HG03135 (cell line): ENCODE results near the gene CCND1.
"Not testable (repeated sequence)": the region's sequence is repeated elsewhere in the genome, so short reads cannot be mapped to it uniquely, and the experiment has no call there.

Experiments used
- ATAC-seq: cut with Tn5 transposase; IDR thresholded peaks from one replicate; pipeline ENCODE4 v1.9.1; 2021; ENCODE audit warnings: mild to moderate bottlenecking, moderate library complexity; ENCODE audit not compliant: unreplicated experiment

The CCND1 gene

DNA sequence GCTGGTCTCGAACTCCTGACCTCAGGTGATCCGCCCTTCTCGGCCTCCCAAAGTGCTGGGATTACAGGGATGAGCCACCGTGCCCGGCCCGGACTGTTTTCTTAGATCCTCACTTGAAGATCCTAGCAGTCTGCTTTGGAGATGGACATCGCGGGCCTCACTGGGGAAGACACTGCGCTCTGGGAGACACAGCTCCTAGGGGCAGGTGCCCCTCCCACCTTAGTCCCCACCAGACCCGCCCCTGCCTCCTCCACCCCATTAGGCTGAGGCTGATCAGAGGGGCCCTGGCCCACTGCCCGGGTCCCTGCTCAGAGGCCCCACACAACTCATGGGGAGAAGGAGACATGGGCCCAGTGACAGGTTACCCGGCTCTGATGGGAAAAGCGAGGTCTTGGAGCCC, 45.5 kb downstream of the CCND1 start:
- ATAC-seq = no peak

DNA sequence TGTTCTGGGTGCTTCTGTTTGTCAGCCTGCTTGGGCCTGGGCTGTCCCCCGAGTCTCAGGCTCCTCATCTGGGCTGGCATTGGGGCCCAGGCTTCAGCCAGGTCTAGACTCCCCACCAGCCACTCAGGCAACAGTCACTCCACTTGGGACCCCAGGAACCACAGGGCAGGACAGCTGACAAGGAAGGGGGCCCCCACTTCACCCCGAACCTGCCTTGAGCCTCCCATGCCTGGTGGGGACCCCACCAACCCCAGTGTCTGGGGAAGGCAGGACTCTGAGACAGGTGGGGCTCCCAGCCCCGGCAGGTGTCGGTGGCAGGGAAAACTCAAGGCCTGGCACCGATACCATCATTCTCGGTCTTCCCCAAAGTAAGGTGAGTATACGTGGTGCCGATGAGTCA, 45.9 kb downstream of the CCND1 start:
- ATAC-seq = no peak

DNA sequence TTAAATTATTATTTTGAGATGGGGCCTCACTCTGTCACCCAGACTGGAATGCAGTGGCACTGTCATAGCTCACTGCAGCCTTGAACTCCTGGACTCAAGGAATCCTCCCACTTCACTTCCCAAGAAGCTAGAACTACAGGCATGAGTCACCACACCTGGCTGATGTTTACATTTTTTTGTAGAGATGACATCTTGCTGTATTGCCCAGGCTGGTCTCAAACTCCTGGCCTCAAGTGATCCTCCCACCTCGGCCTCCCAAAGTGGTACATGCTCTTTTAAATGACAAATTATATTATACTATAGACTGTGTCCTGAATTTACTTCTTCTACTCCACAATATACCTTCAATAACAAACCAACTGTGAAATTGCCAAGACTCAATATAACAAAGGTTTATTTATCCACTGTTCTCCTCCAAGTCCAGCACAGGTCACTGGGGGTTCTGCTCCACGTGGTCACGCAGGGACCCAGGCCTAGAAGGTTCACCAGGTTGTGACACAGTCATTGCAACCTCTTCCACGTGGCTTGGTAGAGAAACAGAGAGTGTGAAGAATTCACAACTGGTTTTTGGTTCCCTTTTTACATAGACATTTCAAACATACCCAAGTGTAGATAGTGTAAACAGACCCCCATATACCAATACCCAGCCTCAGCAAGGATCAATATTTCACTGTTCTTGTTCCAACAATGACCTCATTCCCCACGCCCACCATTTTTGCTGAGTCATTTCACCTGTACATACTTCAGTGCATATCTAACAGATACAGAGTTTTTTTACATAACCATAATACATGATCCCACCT, 47.2 kb downstream of the CCND1 start:
- ATAC-seq = not testable (repeated sequence)

DNA sequence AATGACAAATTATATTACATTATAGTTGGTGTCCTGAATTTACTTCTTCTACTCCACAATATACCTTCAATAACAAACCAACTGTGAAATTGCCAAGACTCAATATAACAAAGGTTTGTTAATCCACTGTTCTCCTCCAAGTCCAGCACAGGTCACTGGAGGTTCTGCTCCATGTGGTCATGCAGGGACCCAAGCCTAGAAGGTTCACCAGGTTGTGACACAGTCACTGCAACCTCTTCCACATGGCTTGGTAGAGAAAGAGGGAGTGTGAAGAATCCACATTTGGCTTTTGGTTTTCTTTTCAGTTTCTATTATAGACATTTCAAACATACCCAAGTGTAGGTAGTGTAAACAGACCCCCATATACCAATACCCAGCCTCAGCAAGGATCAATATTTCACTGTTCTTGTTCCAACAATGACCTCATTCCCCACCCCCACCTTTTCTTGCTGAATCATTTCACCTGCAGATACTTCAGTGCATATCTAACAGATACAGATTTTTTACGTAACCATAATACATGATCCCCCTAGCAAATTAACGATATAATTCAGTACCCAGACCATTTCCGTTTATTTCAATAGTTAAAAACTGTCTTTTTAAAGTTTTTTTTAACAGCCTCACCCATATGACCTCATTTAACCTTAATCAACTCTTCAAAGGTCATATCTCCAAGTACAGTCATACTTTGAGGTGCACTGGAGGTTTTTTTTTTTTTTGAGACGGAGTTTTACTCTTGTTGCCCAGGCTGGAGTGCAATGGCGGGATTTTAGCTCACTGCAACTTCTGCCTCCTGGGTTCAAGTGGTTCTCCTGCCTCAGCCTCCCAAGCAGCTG, 48.7 kb downstream of the CCND1 start:
- ATAC-seq = no peak

DNA sequence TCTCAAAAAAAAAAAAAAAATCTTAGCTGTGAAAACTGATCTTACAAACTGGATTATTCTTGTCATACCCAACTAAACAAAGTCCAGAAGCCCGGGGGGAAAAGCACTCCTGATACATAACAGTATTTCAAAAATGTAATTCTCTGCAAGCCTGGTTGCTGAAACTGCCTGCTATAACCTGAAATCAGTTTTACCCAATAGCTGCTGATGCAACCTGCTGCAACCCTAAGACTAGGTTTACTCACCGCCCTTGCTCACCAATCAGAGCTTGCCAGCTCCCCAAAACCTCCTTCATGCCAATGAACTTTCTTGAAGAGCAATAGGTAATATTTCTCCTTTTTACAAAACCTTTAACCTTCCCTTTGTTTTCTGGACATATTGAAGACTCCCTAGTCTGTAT, 50.5 kb downstream of the CCND1 start:
- ATAC-seq = no peak

DNA sequence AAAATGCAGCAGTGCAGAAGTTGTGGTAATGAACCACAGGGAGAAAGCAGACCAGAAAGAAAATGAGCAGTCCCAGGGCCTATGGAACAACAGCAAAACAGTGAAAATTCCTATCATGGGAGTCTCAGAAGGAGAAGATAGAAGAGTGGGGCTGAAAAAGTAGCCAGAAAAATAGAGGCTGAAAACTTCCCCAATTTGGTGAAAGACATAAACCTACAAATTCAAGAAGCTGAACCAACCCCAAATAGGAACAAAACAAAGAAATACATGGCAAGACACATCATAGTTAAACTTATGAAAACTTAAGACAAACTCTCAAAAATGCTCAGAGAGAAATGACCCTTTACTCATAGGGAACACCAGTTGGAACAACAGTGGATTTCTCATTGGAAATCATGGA, 51.5 kb downstream of the CCND1 start:
- ATAC-seq = no peak

DNA sequence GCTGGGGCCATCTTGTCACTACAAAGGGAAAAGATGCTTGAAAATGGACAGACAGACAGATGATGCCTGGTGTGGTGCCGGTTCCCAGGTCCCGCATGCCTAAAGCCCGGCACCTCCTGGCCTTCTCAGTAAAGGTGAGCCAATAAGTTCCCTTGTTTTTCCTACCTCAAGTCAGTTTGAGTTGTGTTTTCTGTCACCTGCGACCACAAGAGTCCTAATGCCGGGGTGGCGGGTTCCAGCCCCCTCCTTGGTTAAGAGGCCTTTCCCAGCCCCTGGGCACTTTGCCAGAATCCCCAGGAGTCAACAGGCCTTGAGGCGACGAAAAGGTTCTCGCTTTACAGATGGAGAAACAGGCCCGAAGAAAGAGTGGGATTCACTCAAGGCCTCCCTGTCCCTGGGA, 53.8 kb downstream of the CCND1 start:
- no peak for ATAC-seq

DNA sequence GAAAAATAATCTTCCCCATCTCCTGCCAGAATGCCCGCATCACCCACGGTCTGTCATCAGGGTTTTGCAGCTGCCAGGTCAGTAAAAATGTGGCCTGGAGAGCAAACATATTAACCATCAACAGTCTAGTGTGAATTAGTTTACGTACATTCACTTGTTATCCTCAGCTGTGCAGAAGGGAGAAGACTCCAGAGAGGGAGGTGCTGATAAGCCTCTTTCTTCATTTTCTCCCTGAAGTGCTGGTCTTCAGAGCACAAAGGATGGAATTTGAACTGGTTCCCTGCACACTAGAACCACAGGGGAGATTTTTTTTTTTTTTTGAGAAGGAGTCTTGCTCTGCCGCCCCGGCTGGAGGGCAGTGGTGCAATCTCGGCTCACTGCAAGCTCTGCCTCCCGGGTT, 54.6 kb downstream of the CCND1 start:
- no peak for ATAC-seq

DNA sequence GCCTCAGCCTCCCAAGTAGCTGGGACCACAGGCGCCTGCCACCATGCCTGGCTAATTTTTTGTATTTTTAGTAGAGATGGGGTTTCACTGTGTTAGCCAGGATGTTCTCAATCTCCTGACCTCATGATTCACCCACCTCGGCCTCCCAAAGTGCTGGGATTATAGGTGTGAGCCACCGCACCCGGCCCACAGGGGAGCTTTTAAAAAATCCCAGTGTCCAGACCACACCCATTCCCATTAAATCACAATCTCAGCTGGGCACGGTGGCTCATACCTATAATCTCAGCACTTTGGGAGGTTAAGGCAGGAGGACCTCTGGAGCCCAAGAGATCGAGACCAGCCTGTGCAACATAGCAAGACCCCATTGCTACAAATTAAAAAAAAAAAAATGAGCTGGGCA, 55.0 kb downstream of the CCND1 start:
- ATAC-seq = not testable (repeated sequence)

DNA sequence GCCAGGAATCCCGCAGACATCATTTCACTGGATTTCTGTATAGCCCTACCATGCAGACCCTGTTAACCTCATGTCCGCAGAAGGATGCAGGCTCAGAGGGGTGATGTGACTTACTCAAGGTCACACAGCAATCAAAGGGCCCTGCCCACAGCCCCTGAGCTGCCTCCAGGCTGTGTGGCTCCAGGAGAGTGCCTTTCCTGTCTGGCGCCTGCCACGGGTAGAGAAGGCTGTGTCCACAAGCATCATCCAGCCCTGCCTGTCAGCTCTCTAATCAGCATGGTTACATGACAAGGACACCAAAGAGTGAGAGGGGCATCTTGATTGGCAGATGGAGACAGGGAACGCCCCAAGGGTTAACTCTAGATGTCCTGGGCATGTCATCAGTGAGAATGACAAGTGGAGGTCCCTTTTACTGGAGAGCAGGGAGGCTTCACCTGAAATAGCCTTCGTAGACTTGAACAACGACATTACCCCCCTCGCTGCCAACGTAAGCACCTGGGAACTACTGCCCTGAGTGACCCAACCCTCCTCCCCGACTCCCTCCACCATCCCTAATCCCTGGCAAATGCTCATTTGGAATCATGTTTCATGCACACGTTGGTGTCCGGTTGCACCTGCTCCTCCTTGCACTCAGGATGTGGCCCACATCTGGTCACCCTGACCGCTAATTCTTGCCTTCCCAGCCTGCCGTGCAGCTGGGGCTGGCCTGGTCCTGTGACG, 56.0 kb downstream of the CCND1 start:
- no peak for ATAC-seq

DNA sequence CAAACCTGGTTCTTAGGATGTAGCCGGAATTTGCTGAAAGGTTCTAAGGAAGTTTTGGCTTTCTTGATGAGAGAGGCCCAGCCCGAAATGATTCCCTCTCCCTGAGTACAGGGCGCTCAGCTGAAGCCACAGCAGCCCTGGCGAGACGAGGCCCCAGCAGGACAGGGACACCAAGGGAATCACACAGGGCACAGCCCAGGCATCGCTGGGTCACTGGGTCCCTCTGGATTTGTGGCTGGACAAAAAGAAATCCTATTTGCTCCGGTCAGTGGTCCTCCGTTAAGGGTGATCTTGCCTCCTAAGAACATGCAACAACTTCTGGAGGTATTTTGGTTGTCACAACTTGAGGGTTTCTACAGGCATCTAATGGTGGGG, 56.5 kb downstream of the CCND1 start:
- ATAC-seq = no peak

DNA sequence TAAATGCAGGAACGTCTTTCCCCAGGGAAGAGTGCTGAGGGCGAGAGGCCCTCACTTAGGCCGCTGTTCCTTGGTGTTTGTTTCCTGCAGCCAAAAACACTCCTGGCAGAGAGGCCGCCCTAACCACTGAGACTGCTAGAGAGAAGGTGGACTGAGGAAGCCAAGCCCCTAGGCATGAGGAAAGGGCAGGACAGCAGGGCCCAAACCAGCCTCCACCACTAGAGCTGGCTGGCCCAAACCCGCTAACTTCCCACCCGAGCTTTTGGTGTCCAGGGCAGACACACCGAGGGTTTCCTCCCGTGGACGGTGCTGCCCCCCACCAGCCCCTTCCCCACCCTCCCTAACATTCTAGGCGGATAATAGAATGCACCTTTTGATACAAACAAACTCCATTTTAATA, 56.9 kb downstream of the CCND1 start:
- no peak for ATAC-seq

DNA sequence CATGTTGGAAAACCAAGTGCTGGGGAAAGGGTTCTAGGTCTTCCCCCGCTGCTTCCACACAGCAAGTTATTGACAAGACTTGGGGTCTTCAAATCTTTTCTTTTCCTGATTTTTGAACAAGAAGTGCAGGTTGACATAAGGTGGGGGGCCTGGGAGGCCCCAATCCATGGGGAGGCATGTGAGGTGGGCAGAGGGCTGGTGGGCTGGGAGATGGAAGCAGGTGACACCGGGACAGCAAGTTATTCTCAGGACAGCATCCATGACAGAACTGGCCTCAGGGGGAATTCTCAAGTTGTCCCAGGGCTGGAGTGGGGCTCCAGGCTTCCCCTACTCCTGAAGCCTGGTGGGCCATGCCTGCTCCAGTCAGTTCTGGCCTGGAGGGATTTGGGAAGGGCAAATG, 57.4 kb downstream of the CCND1 start:
- no peak for ATAC-seq

DNA sequence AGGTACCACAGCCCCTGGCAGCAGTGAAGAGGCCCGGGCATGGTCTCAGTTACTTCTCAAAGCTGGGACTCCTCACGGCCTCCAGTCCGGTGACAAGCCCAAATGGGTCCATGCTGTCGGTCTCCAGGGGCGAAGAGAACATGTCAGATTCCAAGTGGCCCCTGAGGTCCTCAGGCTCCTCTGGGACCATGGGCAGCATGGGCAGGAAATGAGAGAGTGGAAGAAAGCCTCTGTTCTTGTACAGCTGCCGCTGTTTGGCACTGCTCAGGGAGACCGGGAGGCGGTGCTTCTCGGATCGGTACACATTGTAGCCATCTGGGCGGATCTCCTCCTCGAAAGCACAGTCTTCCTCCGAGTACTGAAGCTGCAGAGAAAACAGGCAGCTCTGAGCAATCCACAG, 58.3 kb downstream of the CCND1 start:
- ATAC-seq = no peak

DNA sequence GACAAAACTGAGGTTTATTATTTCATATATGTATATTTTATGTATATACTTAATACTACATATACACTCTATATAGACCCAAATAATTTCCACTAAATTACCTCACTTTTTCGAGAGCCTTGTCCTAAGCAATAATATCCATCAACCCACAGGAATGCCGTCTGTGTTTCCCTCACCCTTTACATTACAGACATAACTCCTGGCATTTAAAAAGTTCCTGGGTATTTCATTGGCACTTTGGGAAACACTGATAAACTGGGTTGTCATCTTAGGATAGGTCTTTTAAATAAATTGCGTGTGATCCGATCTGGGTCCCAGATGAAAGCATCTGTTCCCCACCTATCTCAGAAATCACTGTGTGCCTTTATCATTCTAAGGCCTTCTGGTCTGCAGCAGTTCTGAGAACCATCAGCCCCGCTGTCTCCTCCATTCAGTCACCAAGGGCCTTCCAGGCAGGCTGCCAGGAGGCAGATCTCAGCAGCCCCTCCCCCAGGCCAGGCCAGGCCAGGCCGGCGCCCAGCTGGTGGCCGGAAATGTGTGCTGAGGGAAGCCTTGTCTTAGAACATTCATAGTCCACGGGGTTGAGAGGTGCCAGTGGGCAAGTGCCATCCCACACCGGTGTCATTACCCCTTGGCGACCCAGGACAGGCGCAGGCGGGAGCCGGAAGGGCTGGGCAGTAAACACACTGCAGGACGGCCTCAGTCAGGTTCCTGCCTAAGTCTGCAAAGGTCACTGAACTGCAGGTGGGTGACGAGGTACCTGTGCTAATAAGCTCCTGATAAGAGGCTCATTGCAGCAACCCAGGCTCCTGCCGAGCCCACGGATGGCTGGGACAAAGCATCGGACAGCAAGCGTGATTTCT, 59.6 kb downstream of the CCND1 start:
- no peak for ATAC-seq

DNA sequence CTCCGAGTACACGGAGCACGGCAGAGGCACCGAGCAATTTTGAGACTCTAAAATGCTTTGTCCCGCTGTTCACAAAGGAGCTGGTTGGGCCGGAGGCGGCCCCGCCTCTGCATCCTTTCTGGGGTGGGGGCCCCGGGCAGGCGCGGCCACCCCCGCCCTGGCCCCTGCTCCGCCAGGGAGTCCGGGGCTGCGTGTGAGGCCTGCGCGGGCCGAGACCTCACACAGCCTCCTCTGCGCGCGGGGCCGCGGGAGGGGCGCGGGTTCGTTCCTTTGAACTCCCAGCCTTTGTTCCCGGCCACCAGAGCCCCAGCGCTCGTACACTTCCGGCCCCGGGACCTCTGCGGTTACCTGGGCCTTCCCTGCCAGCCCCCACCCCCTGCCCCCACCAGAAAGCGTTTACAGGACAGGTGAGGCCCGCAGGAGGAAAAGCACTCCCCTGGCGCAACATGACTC, 61.3 kb downstream of the CCND1 start:
- ATAC-seq = no peak

DNA sequence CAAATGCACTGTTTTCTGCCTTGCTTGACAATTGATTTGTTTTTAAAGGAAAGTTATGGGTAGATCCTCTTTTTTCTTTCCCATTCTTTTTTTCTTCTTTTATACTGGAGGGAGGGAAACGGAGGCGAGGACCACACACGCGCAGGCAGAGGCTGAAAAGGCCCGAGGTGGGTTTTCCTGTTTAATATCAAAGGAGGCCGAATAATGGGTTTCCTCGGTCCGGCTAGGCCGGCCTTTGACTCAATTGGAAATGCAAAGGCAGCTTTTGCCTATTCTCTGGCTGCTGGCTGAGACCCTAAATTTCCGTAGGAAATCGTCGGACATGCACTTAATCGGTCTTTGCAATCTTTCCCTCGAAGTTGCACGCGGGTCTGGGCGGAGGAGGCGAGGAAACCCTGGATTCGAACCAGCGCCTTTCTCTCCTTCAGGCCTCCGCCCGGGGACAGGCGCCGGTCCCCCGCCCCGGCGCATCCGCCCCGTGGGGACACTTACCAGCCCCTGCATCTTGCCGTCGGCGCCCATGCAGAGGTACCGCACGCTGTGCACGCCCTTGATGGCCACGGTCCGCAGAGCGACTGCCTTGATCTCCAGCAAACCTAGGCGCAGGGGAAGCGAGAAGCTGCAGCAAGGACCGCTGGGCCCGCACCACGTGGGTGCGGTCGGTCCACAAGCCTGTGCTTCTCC, 62.0 kb downstream of the CCND1 start:
- ATAC-seq = no peak

DNA sequence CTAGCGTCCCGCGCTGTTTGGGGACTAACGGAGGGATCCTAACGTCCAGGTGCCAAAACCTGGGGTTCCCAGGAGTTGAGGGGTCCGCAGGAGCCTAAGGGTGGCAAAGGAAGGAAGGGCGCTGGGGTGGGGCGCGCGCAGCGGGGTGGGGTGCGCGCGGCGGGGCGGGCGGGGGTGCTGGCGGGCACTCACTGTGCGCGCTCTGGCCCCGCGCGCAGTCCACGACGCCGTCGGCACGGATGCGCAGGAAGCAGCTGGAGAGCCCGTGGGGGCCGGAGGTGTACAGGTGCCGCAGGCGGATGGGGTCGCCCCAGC, 62.5 kb downstream of the CCND1 start:
- no peak for ATAC-seq
